SK-N-SH (cell line): ENCODE measurements around the gene DUSP1. TPM values are rescaled to one million over a fixed set of nuclear protein-coding genes. Genes with fewer than 3 reads are reported as not detected.

Experiments used
- CTCF ChIA-PET: fragments of 300-600, 350-600 bp; formaldehyde crosslinking; extraction: SDS; loops from one replicate; lab custom pipeline; 2021; lab: Yijun Ruan, JAX
- POLR2A ChIA-PET: fragments of 350-600 bp; sonication (Branson Sonifier 250); formaldehyde crosslinking; extraction: SDS; loops from one replicate; lab custom pipeline; 2020; ENCODE audit warnings: antibody characterized with exemption, inconsistent platforms; lab: Yijun Ruan, JAX
- DNase-seq: peaks from one replicate; pipeline ENCODE4 v3.0.0; 2012
- H2AFZ ChIP-seq: fragments of 200-600 bp; sonication (generic); 2 replicates; pipeline ENCODE4 v1.8.1; 2016; ENCODE audit warnings: antibody characterized with exemption, mild to moderate bottlenecking, low read depth
- H3F3A ChIP-seq: fragments of 200-600 bp; sonication (generic); replicated peaks from 2 replicates; pipeline ENCODE3; 2016; ENCODE audit warnings: antibody characterized with exemption, mild to moderate bottlenecking; ENCODE audit not compliant: insufficient read depth
- H3K27ac ChIP-seq, 2 experiments: fragments of 200-500 bp in 1 of 2; fragments of 200-600 bp in 1 of 2; sonication (Bioruptor generic) in 1 of 2; sonication (generic), shearing (Covaris generic) in 1 of 2; 2 replicates each; pipeline versions ENCODE4 v1.5.1 to v1.6.1; 2014 to 2016; ENCODE audit warnings: low read depth in 2 of 2, inconsistent platforms in 1 of 2, low read length in 1 of 2, mild to moderate bottlenecking in 1 of 2, mixed read lengths in 1 of 2
- H3K27me3 ChIP-seq: fragments of 200-600 bp; sonication (generic), shearing (Covaris generic); 2 replicates; pipeline ENCODE4 v1.6.1; 2016; ENCODE audit warnings: mixed run types; ENCODE audit not compliant: insufficient read depth
- H3K36me3 ChIP-seq, 2 experiments: fragments of 200-500 bp in 1 of 2; fragments of 200-600 bp in 1 of 2; sonication (Bioruptor generic) in 1 of 2; sonication (generic) in 1 of 2; replicated peaks in 1 of 2; 2 replicates each; pipeline versions ENCODE3 to v1.5.1; 2014 to 2016; ENCODE audit warnings: low read length in 1 of 2, mild to moderate bottlenecking in 1 of 2; ENCODE audit not compliant: insufficient read depth in 2 of 2, control insufficient read depth in 1 of 2
- H3K4me1 ChIP-seq, 2 experiments: fragments of 200-500 bp in 1 of 2; fragments of 200-600 bp in 1 of 2; sonication (Bioruptor generic) in 1 of 2; sonication (generic), shearing (Covaris generic) in 1 of 2; 2 replicates each; pipeline versions ENCODE4 v1.5.1 to v1.6.1; 2014 to 2016; ENCODE audit warnings: low read depth in 1 of 2, low read length in 1 of 2, mixed run types in 1 of 2; ENCODE audit not compliant: insufficient read depth in 2 of 2, control insufficient read depth in 1 of 2
- H3K4me2 ChIP-seq: fragments of 200-600 bp; sonication (generic), shearing (Covaris generic); 2 replicates; pipeline ENCODE4 v1.6.1; 2017; ENCODE audit warnings: mixed run types
- H3K4me3 ChIP-seq, 2 experiments: fragments of 200-500 bp in 1 of 2; fragments of 200-600 bp in 1 of 2; sonication (Bioruptor generic) in 1 of 2; sonication (generic), shearing (Covaris generic) in 1 of 2; 2 replicates each; pipeline versions ENCODE4 v1.5.1 to v1.8.1; 2014 to 2016; ENCODE audit warnings: low read depth in 2 of 2, inconsistent platforms in 1 of 2, low read length in 1 of 2, mild to moderate bottlenecking in 1 of 2, mixed read lengths in 1 of 2, moderate library complexity in 1 of 2
- H3K79me2 ChIP-seq: fragments of 200-600 bp; sonication (generic); 2 replicates; pipeline ENCODE4 v1.8.1; 2017; ENCODE audit warnings: mild to moderate bottlenecking; ENCODE audit not compliant: insufficient read depth
- H3K9ac ChIP-seq: fragments of 200-600 bp; sonication (generic); 2 replicates; pipeline ENCODE4 v1.6.1; 2017; ENCODE audit warnings: mixed run types
- H3K9me2 ChIP-seq: fragments of 200-600 bp; sonication (generic); 2 replicates; pipeline ENCODE4 v1.6.1; 2017; ENCODE audit warnings: mixed run types
- H3K9me3 ChIP-seq: fragments of 200-600 bp; sonication (generic); 2 replicates; pipeline ENCODE4 v1.6.1; 2017; ENCODE audit warnings: mixed run types, mild to moderate bottlenecking, moderate library complexity
- H4K20me1 ChIP-seq: fragments of 200-600 bp; sonication (generic); 2 replicates; pipeline ENCODE4 v1.6.1; 2017; ENCODE audit warnings: mild to moderate bottlenecking, mixed run types; ENCODE audit not compliant: insufficient read depth
- CHD2 ChIP-seq: fragments of 150-350 bp; IDR thresholded peaks from 2 replicates; pipeline ENCODE4 v1.6.1; 2018; ENCODE audit warnings: low read length; ENCODE audit not compliant: partially characterized antibody
- ELF1 ChIP-seq: IDR thresholded peaks from 2 replicates; pipeline ENCODE4 v1.4.0; 2012
- EP300 ChIP-seq, 2 experiments: IDR thresholded peaks; 2 replicates each; pipeline versions ENCODE4 v1.4.0 to v1.6.1; 2012; ENCODE audit warnings: borderline replicate concordance in 1 of 2, low read depth in 1 of 2, low read length in 1 of 2
- FOSL2 ChIP-seq: IDR thresholded peaks from 2 replicates; pipeline ENCODE4 v1.4.0; 2012; ENCODE audit warnings: low read depth, mild to moderate bottlenecking, moderate library complexity, borderline replicate concordance
- FOXJ3 ChIP-seq: sonication (generic); formaldehyde crosslinking; IDR thresholded peaks from 2 replicates; pipeline ENCODE4 v1.5.1; 2020; ENCODE audit warnings: mild to moderate bottlenecking, missing genetic modification reagents
- GATA2 ChIP-seq: sonication (generic); formaldehyde crosslinking; IDR thresholded peaks from 2 replicates; pipeline ENCODE4 v1.5.0; 2020; ENCODE audit warnings: mild to moderate bottlenecking, missing genetic modification reagents
- JUND ChIP-seq: IDR thresholded peaks from 2 replicates; pipeline ENCODE4 v1.4.0; 2012
- NRF1 ChIP-seq: IDR thresholded peaks from 2 replicates; pipeline ENCODE4 v1.6.1; 2012; ENCODE audit warnings: low read depth, mild to moderate bottlenecking, low read length
- RAD21 ChIP-seq: IDR thresholded peaks from 2 replicates; pipeline ENCODE4 v1.6.1; 2012; ENCODE audit warnings: mild to moderate bottlenecking, low read length
- RFX5 ChIP-seq: IDR thresholded peaks from 2 replicates; pipeline ENCODE4 v1.6.1; 2012; ENCODE audit warnings: mild to moderate bottlenecking, improper control_type of control experiment, low read length
- SMC3 ChIP-seq: IDR thresholded peaks from 2 replicates; pipeline ENCODE4 v1.6.1; 2012; ENCODE audit warnings: low read depth, low read length, improper control_type of control experiment
- TAF1 ChIP-seq: IDR thresholded peaks from 2 replicates; pipeline ENCODE4 v1.6.1; 2012; ENCODE audit warnings: low read depth, mild to moderate bottlenecking, low read length, moderate library complexity, borderline replicate concordance
- TEAD4 ChIP-seq: IDR thresholded peaks from 2 replicates; pipeline ENCODE4 v1.4.0; 2012; ENCODE audit warnings: mild to moderate bottlenecking, borderline replicate concordance; ENCODE audit not compliant: insufficient read depth
- WGBS: methylation state at CpG from one replicate; pipeline ENCODE4 v1.1.6; 2017; ENCODE audit warnings: low lambda C conversion rate; 5-methylcytosine and 5-hydroxymethylcytosine counted together
- polyA plus RNA-seq, 3 experiments: library from polyadenylated mRNA; depleted of rRNA; stranded (reverse); fragments of >200 nt; gene quantifications; 2 replicates each; pipeline ENCODE4 v1.2.3, GENCODE V29; 2012
- TF ChIP-seq, protein P1 (sequence below): IDR thresholded peaks from 2 replicates; pipeline ENCODE4 v1.4.0; 2012; ENCODE audit warnings: low read depth, borderline replicate concordance
- TF ChIP-seq, protein P2 (sequence below): fragments of 150-350 bp; IDR thresholded peaks from 2 replicates; pipeline ENCODE4 v1.6.1; 2017; ENCODE audit warnings: antibody characterized with exemption, low read length, low read depth, borderline replicate concordance
- TF ChIP-seq, protein P3 (sequence below): IDR thresholded peaks from 2 replicates; pipeline ENCODE4; 2012

Gene DUSP1
- polyA plus RNA-seq, 1 of the 3 experiments (the other 2 are of a cell fraction): 455 TPM

GRCh38 chr5:172819569-172819968 is 48.6 kb upstream of the DUSP1 start (continued):
- TF ChIP-seq RFX5 (no peak), RAD21 (no peak), NRF1 (no peak), ELF1 (no peak)
- TF ChIP-seq, protein P1, sequence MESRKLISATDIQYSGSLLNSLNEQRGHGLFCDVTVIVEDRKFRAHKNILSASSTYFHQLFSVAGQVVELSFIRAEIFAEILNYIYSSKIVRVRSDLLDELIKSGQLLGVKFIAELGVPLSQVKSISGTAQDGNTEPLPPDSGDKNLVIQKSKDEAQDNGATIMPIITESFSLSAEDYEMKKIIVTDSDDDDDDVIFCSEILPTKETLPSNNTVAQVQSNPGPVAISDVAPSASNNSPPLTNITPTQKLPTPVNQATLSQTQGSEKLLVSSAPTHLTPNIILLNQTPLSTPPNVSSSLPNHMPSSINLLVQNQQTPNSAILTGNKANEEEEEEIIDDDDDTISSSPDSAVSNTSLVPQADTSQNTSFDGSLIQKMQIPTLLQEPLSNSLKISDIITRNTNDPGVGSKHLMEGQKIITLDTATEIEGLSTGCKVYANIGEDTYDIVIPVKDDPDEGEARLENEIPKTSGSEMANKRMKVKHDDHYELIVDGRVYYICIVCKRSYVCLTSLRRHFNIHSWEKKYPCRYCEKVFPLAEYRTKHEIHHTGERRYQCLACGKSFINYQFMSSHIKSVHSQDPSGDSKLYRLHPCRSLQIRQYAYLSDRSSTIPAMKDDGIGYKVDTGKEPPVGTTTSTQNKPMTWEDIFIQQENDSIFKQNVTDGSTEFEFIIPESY: no peak

- no peaks in the 10 kb centered on the region for H3K36me3 ChIP-seq
- H3F3A ChIP-seq: peaks cover 8% of the 10 kb centered on the region
- H3K9me3 ChIP-seq: no peaks in the 10 kb centered on the region
- POLR2A ChIA-PET: no interaction called here
- no peak overlapping the region for H3K9ac ChIP-seq
- 94% methylated on average over 2 of the region's 3 CpGs for WGBS
- no peak overlapping the region for H3K4me2 ChIP-seq
- no peak for DNase-seq
- no peaks in the 10 kb centered on the region for H3K9me2 ChIP-seq
- CTCF ChIA-PET: interaction anchor here (0.6 kb wide), 1 partner anchor 749 kb away, joined by 3 read pairs; no protein-coding TSS in a partner anchor
- H2AFZ ChIP-seq: no peak overlapping the region
- TF ChIP-seq JUND (no peak), RFX5 (no peak), FOSL2 (no peak), TEAD4 (no peak)
- H3K4me3 ChIP-seq: no peak overlapping the region
- H3K4me1 ChIP-seq: no peaks in the 10 kb centered on the region
- no peak overlapping the region for H3K27ac ChIP-seq
- no peaks in the 10 kb centered on the region for H3K27me3 ChIP-seq
- H4K20me1 ChIP-seq: no peaks in the 10 kb centered on the region
- H3K79me2 ChIP-seq: no peaks in the 10 kb centered on the region
Measured at GRCh38 chr5:172818081-172818480, 47.1 kb upstream of the DUSP1 start.

DNA sequence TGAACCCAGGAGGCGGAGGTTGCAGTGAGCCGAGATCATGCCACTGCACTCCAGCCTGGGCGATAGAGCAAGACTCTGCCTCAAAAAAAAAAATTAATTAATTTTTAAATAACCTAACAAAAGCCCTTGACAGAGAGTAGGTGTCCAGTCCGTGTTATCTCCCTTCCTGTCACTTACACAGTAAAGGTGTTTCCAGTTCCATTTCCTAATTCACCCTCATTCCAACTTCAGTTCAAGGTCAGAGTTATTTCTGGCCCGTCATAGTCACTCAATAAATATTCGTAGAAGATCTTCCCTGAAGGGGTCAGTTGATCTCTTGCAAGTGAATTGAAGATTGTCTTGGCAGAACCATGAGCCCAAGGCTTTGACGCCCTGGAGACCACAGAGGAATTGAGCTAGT is 46.7 kb upstream of the DUSP1 start:
- peaks cover 8% of the 10 kb centered on the region for H3F3A ChIP-seq
- H3K27ac ChIP-seq: no peak overlapping the region
- CTCF ChIA-PET: interaction anchor here (0.6 kb wide), 1 partner anchor 749 kb away, joined by 3 read pairs; no protein-coding TSS in a partner anchor
- no peak overlapping the region for H3K4me2 ChIP-seq
- H3K36me3 ChIP-seq: no peaks in the 10 kb centered on the region
- H3K4me3 ChIP-seq: no peak overlapping the region
- TF ChIP-seq CHD2 (no peak), SMC3 (no peak), FOXJ3 (CRISPR knock-in tag) (no peak), NRF1 (no peak), TAF1 (no peak), ELF1 (no peak), GATA2 (CRISPR knock-in tag) (no peak), EP300 (IDR thresholded peaks at IDR 0.05; ENCODE audit: borderline replicate concordance in 1 of 2, low read depth in 1 of 2, low read length in 1 of 2) (no peak)
- TF ChIP-seq, protein P2, sequence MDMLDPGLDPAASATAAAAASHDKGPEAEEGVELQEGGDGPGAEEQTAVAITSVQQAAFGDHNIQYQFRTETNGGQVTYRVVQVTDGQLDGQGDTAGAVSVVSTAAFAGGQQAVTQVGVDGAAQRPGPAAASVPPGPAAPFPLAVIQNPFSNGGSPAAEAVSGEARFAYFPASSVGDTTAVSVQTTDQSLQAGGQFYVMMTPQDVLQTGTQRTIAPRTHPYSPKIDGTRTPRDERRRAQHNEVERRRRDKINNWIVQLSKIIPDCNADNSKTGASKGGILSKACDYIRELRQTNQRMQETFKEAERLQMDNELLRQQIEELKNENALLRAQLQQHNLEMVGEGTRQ: no peak
- TF ChIP-seq, protein P3, sequence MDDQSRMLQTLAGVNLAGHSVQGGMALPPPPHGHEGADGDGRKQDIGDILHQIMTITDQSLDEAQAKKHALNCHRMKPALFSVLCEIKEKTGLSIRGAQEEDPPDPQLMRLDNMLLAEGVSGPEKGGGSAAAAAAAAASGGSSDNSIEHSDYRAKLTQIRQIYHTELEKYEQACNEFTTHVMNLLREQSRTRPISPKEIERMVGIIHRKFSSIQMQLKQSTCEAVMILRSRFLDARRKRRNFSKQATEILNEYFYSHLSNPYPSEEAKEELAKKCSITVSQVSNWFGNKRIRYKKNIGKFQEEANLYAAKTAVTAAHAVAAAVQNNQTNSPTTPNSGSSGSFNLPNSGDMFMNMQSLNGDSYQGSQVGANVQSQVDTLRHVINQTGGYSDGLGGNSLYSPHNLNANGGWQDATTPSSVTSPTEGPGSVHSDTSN: no peak
- H2AFZ ChIP-seq: no peak overlapping the region
- no peak for DNase-seq
- no peaks in the 10 kb centered on the region for H3K79me2 ChIP-seq
- H3K27me3 ChIP-seq: no peaks in the 10 kb centered on the region
- no peaks in the 10 kb centered on the region for H4K20me1 ChIP-seq
- no peaks in the 10 kb centered on the region for H3K9me2 ChIP-seq
- no peaks in the 10 kb centered on the region for H3K4me1 ChIP-seq
- 90% methylated on average over 7 of the region's 7 CpGs for WGBS
- no peak overlapping the region for H3K9ac ChIP-seq
- no peaks in the 10 kb centered on the region for H3K9me3 ChIP-seq
- POLR2A ChIA-PET: no interaction called here
